ENCODE measurements around the gene NID1. TPM values are rescaled to one million over a fixed set of nuclear protein-coding genes. Genes with fewer than 3 reads are reported as not detected.

Gene NID1
- total RNA-seq, 6 experiments from 2014 or later, result 45.7 to 67.1 (median 59.1) TPM

DNA sequence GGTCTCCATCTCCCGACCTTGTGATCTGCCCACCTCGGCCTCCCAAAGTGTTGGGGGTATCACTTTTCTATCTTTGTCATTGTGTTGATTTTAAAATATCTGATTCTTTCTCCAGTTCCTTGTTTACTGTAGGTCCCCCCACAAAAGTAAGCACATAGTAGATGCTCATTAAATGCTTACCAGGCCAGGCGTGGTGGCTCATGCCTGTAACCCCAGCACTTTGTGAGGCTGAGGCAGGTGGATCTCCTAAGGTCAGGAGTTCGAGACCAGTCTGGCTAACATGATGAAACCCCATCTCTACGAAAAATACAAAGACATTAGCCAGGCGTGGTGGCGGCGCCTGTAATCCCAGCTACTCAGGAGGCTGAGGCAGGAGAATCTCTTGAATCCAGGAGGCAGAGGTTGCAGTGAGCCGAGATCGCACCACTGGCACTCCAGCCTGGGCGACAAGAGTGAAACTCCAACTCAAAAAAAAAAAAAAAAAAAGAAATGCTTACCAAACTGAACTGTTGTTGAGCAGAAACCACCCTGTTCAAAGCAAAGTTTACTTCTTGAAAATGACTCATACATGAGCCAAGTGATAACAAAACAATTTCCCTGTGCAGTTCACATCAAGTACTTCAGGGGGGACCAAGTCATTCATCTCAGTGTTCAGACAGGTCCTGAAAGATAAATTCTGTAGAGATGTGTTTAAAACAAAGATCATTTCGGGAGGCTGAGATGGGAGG lies 24.3 kb upstream of the NID1 start:
- Histone ChIP-seq H3K4me1 (no peaks in the 10 kb centered on the region), H3K27ac (no peak overlapping the region), H3K27me3 (no peaks in the 10 kb centered on the region), H3K4me3 (no peak overlapping the region), H3K9me3 (no peaks in the 10 kb centered on the region), H3K36me3 (no peaks in the 10 kb centered on the region)
- TF ChIP-seq, protein P1, sequence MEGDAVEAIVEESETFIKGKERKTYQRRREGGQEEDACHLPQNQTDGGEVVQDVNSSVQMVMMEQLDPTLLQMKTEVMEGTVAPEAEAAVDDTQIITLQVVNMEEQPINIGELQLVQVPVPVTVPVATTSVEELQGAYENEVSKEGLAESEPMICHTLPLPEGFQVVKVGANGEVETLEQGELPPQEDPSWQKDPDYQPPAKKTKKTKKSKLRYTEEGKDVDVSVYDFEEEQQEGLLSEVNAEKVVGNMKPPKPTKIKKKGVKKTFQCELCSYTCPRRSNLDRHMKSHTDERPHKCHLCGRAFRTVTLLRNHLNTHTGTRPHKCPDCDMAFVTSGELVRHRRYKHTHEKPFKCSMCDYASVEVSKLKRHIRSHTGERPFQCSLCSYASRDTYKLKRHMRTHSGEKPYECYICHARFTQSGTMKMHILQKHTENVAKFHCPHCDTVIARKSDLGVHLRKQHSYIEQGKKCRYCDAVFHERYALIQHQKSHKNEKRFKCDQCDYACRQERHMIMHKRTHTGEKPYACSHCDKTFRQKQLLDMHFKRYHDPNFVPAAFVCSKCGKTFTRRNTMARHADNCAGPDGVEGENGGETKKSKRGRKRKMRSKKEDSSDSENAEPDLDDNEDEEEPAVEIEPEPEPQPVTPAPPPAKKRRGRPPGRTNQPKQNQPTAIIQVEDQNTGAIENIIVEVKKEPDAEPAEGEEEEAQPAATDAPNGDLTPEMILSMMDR (IDR thresholded peaks at IDR 0.05), result no peak
- no peak for TF ChIP-seq POLR2A (IDR thresholded peaks at IDR 0.05)
- no peak for DNase-seq
- WGBS (ENCODE audit: insufficient coverage, low coverage, low lambda C conversion rate, missing lambda C conversion rate), result 79% methylated on average over 8 of the region's 12 CpGs
- intact Hi-C loops (cut with DNase I), result no loop called here
- ATAC-seq, result peak in 3 of 4 donors; percentile 35 to 58 (median 38)

DNA sequence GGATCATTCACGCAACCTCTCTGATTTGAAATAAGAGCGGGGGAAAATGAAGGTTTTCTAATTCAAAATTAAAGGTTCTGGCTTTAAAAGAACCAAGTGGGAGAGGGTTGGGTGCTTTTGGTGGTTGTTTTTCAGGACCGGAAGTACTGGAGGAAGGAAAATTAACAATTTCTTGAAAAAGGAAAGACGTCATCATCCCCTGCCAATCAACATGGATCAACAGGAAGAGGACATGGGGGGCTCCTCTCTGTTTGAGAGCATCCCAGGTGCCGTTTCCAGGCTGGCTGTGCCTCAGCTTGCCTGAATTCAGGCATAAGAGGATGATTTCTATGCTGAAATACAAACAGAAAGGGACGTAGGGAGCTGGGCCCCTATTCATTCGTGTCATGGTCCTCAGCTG lies 21.6 kb upstream of the NID1 start:
- Histone ChIP-seq H3K9me3 (no peaks in the 10 kb centered on the region), H3K4me1 (no peaks in the 10 kb centered on the region), H3K4me3 (no peak overlapping the region), H3K27me3 (no peaks in the 10 kb centered on the region), H3K36me3 (no peaks in the 10 kb centered on the region), H3K27ac (no peak overlapping the region)
- ATAC-seq, result peak in 1 of 4 donors; percentile 20
- intact Hi-C loops (cut with DNase I), result no loop called here
- DNase-seq, result no peak
- WGBS (ENCODE audit: insufficient coverage, low coverage, low lambda C conversion rate, missing lambda C conversion rate), result 71% methylated on average over 6 of the region's 7 CpGs
- TF ChIP-seq, protein P1 (IDR thresholded peaks at IDR 0.05), result no peak
- no peak for TF ChIP-seq POLR2A (IDR thresholded peaks at IDR 0.05)

DNA sequence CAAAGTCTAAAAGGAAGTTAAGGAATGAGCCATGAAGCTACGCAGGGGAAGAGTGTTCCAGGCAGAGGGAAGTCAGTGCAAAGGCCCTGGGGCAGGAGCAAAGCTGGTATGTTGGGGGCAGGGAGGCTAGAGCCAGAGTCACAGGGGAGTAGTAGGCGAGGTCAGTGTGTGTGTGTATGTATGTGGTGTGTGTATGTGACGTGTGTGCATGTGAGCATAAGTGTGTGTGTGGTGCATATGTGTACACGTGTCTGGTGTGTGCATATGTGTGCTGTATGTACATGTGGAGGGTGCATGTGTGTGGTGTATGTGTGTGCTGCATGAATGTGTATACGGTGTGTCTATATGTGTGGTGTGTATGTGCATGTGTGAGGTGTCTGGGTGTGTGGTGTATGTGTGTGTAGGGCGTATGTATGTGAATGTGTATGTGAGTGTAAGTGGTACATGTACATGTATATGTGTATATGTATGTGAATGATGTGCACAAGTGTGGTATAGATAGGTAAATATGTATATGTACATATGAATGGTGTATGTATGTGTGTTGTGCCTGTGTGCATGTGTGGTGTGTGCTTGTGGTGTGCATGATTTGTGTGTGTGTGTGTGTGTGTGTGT lies 20.8 kb upstream of the NID1 start:
- 84% methylated on average over 6 of the region's 6 CpGs for WGBS (ENCODE audit: insufficient coverage, low coverage, low lambda C conversion rate, missing lambda C conversion rate)
- no peak for DNase-seq

DNA sequence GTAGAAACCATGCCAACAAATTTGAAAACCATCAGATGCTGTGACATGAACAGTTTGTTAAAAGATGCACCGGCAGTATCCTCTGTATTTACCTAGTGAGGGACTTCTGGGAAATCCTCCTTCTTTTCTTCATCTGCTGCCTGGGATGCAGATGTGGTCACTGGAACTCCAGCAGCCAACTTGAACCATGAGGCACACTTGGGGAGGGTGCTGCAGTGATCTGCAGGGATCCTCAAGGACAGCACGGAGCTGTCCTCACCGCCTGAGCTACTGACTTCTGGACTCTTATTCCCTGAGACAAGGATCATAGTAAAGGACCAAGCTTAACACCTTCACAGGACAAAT lies 19.5 kb upstream of the NID1 start:
- WGBS (ENCODE audit: insufficient coverage, low coverage, low lambda C conversion rate, missing lambda C conversion rate), result 67% methylated on average over 1 of the region's 3 CpGs
- no peak overlapping the region for H3K4me3 ChIP-seq
- TF ChIP-seq, protein P1 (IDR thresholded peaks at IDR 0.05), result no peak
- no peak for TF ChIP-seq POLR2A (IDR thresholded peaks at IDR 0.05)

More for the DNA sequence above, 20.8 kb upstream of the NID1 start:
- Histone ChIP-seq H3K27ac (no peak overlapping the region), H3K36me3 (no peaks in the 10 kb centered on the region), H3K27me3 (no peaks in the 10 kb centered on the region), H3K4me1 (no peaks in the 10 kb centered on the region), H3K4me3 (no peak overlapping the region), H3K9me3 (no peaks in the 10 kb centered on the region)
- TF ChIP-seq, protein P1 (IDR thresholded peaks at IDR 0.05), result no peak
- TF ChIP-seq POLR2A (IDR thresholded peaks at IDR 0.05), result no peak
- ATAC-seq, result no peak
- intact Hi-C loops (cut with DNase I), result no loop called here

More for the DNA sequence above, 19.5 kb upstream of the NID1 start:
- no peaks in the 10 kb centered on the region for H3K27me3 ChIP-seq
- intact Hi-C loops (cut with DNase I), result no loop called here
- H3K4me1 ChIP-seq, result no peaks in the 10 kb centered on the region
- no peaks in the 10 kb centered on the region for H3K9me3 ChIP-seq
- DNase-seq (no peak), ATAC-seq (no peak)
- H3K36me3 ChIP-seq, result no peaks in the 10 kb centered on the region
- no peak overlapping the region for H3K27ac ChIP-seq
